Aorta (tissue), 5 donors: ENCODE data around the gene WDR76. TPM values are rescaled to one million over a fixed set of nuclear protein-coding genes. Genes with fewer than 3 reads are reported as not detected.
A peak's percentile ranks its signal among the peaks of the same experiment; 100 is the strongest.

Experiments used
- ATAC-seq: fragments of 200-7000 bp; cut with Tn5 transposase; one replicate; pipeline ENCODE4 v1.9.1; 2022; ENCODE audit warnings: moderate library complexity; ENCODE audit not compliant: low FRiP score
- DNase-seq, 2 donors: peaks; one replicate each; pipeline ENCODE4 v3.0.0-alpha.2; 2020
- H3K27ac ChIP-seq, 2 donors: one replicate each; pipeline ENCODE4 v1.5.1; 2013; ENCODE audit warnings: low read length in 2 of 2, mild to moderate bottlenecking in 2 of 2, moderate library complexity in 2 of 2, control low read depth in 1 of 2, inconsistent platforms in 1 of 2, low read depth in 1 of 2
- H3K27me3 ChIP-seq, 2 donors: one replicate each; pipeline ENCODE4 v1.6.1; 2013; ENCODE audit warnings: control low read depth in 1 of 2, low read length in 1 of 2, mild to moderate bottlenecking in 1 of 2, moderate library complexity in 1 of 2; ENCODE audit not compliant: insufficient read depth in 2 of 2, control insufficient read depth in 1 of 2
- H3K36me3 ChIP-seq, 2 donors: one replicate each; pipeline ENCODE4 v1.6.1; 2013; ENCODE audit warnings: control low read depth in 1 of 2, low read length in 1 of 2, mild to moderate bottlenecking in 1 of 2; ENCODE audit not compliant: insufficient read depth in 2 of 2, control insufficient read depth in 1 of 2
- H3K4me1 ChIP-seq, 2 donors: one replicate each; pipeline ENCODE4 v1.6.1; 2013; ENCODE audit warnings: low read length in 2 of 2, control low read depth in 1 of 2, mild to moderate bottlenecking in 1 of 2, moderate library complexity in 1 of 2; ENCODE audit not compliant: insufficient read depth in 2 of 2, control insufficient read depth in 1 of 2
- H3K4me3 ChIP-seq, 2 donors: one replicate each; pipeline ENCODE4 v1.5.1; 2013; ENCODE audit warnings: low read length in 2 of 2, control low read depth in 1 of 2, mild to moderate bottlenecking in 1 of 2
- H3K9me3 ChIP-seq: one replicate; pipeline ENCODE4 v1.6.1; 2013; ENCODE audit warnings: mild to moderate bottlenecking, low read length; ENCODE audit not compliant: control insufficient read depth
- WGBS, 2 donors: extraction: QIAGEN DNeasy Blood & Tissue Kit; methylation state at CpG; one replicate each; pipeline ENCODE4 v1.1.7; 2013; 5-methylcytosine and 5-hydroxymethylcytosine counted together
- intact Hi-C, 2 donors: fragments of 100-400 bp; cut with DNase I; formaldehyde crosslinking; loops; one replicate each; pipeline versions ENCODE4 v1.14.2 to v1.15.0; 2022
- long read RNA-seq, 2 donors: library from polyadenylated mRNA; unstranded; transcript quantifications; one replicate each; pipeline ENCODE4 v2.0.0, GENCODE V29; 2020 to 2021
- polyA plus RNA-seq, 2 donors: library from polyadenylated mRNA; stranded (reverse); fragments of 200-250 nt; gene quantifications; one replicate each; pipeline ENCODE4 v1.2.3, GENCODE V29; 2013
- total RNA-seq, 2 donors: library from RNA; stranded (reverse); fragmentation: NEBNext Ultra II Directional; extraction: Animal tissue kit (Norgen Biotek cat#: 25700); gene quantifications; one replicate each; pipeline ENCODE4 v1.2.1, GENCODE V29; 2021
- donor health status: healthy with polysubstance abuse.
- donor health status: Bipolar disorder and iron deficiency.
- donor health status: DM: no; HTN: no; CAD: no.
- donor health status: DM: no; HTN: no; CAD: no.
- donor health status: DM: yes; HTN: yes; CAD: no.

Gene WDR76
- total RNA-seq (1 to 10 TPM; 4.8 to 6.5 TPM), polyA plus RNA-seq (1 to 10 TPM; 1.9 to 3.4 TPM)
- long read RNA-seq, donor 1, transcript WDR76-201 (13 exons, 3,978 nt), result major isoform, 7 of 16 reads
- long read RNA-seq, donor 1, partial matches to known transcripts, result 2 of 16 reads
- long read RNA-seq, donor 1, other reads (novel, unspliced or antisense), result 4 of 16 reads
- long read RNA-seq, donor 2, partial matches to known transcripts, result 1 of 2 reads
- long read RNA-seq, donor 2, other reads (novel, unspliced or antisense), result 0 of 2 reads

DNA sequence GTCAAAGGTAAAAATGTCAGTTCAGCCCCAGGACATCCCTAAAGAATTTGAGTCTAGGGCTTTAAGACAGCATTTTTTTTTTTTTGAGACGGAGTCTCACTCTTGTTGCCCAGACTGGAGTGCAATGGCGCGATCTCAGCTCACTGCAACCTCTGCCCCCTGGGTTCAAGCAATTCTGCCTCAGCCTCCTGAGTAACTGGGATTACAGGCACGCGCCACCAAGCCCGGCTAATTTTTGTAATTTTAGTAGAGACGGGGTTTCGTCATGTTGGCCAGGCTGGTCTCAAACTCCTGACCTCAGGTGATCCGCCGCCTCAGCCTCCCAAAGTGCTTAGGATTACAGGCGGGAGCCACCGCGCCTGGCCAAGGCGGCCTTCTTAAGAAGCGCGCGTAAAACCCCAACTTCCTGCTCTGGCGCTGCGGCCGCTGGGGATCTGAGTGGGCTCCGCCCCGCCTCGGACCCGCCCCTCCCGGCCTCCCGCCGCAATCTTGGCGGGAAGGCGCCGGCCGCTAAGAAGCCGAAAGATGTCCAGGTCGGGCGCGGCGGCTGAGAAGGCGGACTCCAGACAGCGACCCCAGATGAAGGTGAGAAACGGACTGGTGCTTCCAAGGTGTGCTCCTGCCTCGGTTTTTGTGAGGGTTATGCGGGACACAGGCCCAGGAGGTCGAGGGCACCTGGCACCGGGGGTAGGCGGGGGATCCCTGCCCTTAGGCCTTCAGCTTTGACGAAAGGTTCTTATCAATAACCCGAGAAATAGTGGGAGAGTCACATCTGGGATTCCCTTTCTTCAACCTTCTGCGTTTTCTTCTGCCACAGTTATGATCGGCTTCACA lies at the start of gene WDR76:
Gene WDR76, plus strand, starts transcription at position 495 of the 834 bp plus-strand sequence. Its CDS starts 31 bp downstream, at position 526.
- Histone ChIP-seq H3K36me3 (no peaks in the 10 kb centered on the region), H3K4me1 (no peaks in the 10 kb centered on the region), H3K9me3 (no peaks in the 10 kb centered on the region), H3K27ac (peak within 1 kb of the TSS in 1 of 2 donors; percentile 15), H3K27me3 (no peaks in the 10 kb centered on the region), H3K4me3 (peak within 1 kb of the TSS; percentile 11 to 21)
- WGBS, 2 donors, result 3 to 4% methylated on average over 48 of the region's 48 CpGs
- intact Hi-C loops, result no loop called here
- ATAC-seq (peak; percentile 88), DNase-seq (peak; percentile 88 to 93)

DNA sequence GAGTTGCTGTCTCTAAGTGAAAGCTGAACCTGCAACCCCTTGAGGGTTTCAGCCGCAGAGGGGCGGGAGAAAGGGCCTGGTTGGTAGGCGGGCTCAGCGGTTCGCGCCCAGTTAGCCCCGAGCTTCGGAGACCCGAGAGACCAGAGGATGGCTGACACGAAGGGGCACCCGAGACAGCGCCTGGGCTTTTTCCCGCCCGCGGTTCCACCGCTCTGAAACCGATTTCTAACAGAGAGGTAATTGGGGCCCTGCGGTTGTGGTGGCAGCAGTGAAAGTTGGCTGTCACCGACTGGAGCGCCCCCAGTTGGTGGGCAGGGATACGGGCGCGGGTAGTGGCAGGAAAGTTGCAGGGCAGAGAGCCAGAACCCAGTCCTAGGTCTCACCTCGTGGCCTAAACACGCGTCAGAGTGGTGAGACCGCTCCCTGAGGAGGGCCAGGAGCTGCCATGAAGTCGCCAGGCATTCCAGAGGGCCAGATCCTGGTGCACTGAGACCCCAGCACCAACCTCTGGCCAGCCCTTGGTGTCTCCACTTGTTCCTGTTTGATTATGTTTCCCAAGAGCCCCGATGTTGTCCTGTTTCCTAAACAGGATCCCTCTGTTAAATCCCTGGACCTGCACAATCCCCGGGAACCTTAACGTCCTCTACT lies 49.4 kb upstream of the WDR76 start:
- ATAC-seq (peak; percentile 90), DNase-seq (peak; percentile 87 to 92)
- Histone ChIP-seq H3K9me3 (no peaks in the 10 kb centered on the region), H3K27me3 (no peaks in the 10 kb centered on the region), H3K36me3 (no peaks in the 10 kb centered on the region), H3K4me1 (no peaks in the 10 kb centered on the region), H3K27ac (peak overlapping the region in 1 of 2 donors; percentile 68), H3K4me3 (peak overlapping the region; percentile 14 to 58)
- 2% methylated on average over 31 of the region's 31 CpGs for WGBS, 2 donors
- intact Hi-C loops, result no loop called here

DNA sequence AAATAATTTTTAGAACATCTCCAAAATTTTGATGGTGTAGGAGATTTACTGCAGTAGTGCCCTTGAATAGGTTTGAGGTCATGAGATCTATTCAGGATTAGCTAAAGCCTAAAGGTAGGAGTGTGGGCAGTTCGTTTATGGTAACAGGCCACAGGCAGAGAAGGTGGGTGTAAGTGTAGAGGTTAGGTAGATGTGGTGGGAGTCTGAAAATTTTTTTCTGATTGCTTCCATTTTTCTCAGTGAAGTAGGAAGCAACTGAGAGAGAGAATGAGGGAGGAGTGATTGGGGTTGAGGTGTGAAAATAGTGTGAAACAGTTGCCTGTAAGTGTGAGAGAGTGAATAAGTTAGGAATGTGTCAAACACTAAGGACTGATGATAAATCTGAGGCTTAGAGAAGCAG lies 47.8 kb upstream of the WDR76 start:
- ATAC-seq (no peak), DNase-seq (no peak)
- no peak overlapping the region for H3K27ac ChIP-seq
- no peaks in the 10 kb centered on the region for H3K27me3 ChIP-seq
- H3K9me3 ChIP-seq, result no peaks in the 10 kb centered on the region
- WGBS, 2 donors, result 85 to 95% methylated on average over 1 of the region's 1 CpG
- intact Hi-C loops, result no loop called here
- no peak overlapping the region for H3K4me3 ChIP-seq
- H3K36me3 ChIP-seq, result no peaks in the 10 kb centered on the region
- no peaks in the 10 kb centered on the region for H3K4me1 ChIP-seq

DNA sequence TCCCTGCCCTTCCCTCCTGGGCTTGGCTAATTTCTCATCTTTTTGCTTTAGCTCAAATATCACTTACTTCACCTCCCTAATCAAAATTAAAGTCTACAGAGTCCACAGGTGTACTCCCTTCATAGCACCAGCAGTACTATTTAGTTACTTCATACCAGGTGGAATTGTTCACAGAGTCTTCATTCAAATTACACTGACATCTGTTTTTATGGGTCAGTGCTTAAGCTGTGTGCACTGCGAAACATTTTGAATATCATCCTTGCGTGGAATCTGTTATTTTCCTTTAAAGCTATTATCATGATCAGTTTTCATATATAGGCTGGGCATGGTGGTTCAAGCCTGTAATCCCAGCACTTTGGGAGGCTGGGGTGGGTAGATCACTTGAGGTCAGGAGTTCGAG lies 37.4 kb upstream of the WDR76 start:
- Histone ChIP-seq H3K27me3 (no peaks in the 10 kb centered on the region), H3K36me3 (no peaks in the 10 kb centered on the region), H3K9me3 (no peaks in the 10 kb centered on the region), H3K4me1 (peaks cover 0 to 9% of the 10 kb centered on the region in 2 donors), H3K27ac (no peak overlapping the region), H3K4me3 (no peak overlapping the region)
- WGBS, 2 donors, result 93 to 97% methylated on average over 3 of the region's 3 CpGs
- intact Hi-C loops, result no loop called here
- DNase-seq, result no peak
- no peak for ATAC-seq

DNA sequence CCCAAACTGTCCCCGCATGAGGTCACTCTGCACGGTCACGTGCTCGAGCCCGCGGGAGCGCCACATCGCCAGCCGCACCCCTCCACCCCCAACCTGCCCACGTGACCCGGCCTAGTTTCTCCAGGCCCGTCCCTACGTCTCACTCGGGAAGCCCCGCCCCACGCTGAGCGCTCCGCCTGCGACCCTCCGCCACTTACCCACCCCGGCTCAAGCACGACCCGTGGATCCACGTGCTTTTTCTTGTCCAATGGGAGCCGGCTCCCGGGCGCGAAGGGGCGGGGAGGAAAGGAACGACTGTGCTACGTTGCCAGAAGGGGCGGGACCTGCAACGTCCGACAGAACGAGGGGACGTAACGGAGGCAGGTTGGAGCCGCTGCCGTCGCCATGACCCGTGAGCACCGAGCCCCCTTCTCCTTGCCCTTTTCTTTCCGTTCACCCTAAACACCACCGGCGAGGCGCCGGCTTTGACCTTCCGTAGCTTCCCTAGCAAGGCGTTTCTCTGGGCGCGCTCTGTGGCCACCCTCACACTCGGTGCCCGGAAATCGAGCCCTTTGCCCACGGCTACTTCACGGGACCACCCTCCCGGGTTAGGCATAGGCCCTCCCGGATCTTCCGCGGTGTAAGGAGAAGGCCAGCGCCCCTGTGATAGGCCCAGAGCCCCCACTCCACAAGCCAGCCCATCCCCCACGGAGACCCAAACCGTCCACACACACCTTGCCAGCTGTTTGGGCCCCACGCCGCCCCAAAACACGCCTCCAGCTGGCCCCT lies 34.6 kb upstream of the WDR76 start, which contains the start of gene SERF2:
Gene SERF2, plus strand, starts transcription at position 328 of the 768 bp plus-strand sequence. Its CDS starts 57 bp downstream, at position 385.
- H3K4me1 ChIP-seq, result peaks cover 0 to 15% of the 10 kb centered on the region in 2 donors
- peak within 1 kb of the TSS; percentile 63 to 72 for H3K27ac ChIP-seq
- 0% methylated on average over 66 of the region's 66 CpGs for WGBS, 2 donors
- intact Hi-C loops, result no loop called here
- H3K36me3 ChIP-seq, result peaks cover 0 to 8% of the 10 kb centered on the region in 2 donors
- DNase-seq (peak; percentile 100), ATAC-seq (peak; percentile 99)
- peak within 1 kb of the TSS; percentile 53 to 60 for H3K4me3 ChIP-seq
- no peaks in the 10 kb centered on the region for H3K9me3 ChIP-seq
- no peaks in the 10 kb centered on the region for H3K27me3 ChIP-seq

DNA sequence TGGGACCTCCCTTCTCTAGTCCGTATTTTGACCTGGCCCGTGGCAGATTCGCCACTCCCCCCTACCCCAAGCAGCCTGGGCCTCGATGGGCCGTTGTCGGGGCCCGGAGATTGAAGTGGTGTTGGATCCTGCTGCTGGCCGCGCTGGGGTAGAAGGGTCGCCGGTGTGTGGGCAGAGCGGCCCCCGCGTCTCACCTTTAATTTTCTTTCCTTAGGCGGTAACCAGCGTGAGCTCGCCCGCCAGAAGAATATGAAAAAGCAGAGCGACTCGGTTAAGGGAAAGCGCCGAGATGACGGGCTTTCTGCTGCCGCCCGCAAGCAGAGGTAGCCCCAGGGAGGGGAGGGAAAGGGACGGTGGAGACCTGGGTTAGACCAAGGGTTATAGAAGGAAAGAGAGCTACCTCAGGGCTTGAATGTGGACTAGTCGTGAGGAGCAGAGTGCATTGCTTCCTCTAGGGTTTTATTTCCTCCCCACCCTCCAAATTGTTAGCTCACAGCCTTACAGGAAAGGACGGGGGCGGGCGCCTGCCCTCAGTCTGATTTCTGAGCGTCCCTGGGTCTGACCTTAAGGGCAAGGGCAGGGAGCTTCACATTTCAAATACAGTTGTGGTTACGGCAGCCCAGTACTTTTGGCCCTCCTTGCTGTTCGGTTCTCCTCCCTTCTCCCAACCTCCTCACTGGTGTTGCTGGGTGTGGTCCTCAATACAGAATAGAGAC lies 33.9 kb upstream of the WDR76 start:
- Histone ChIP-seq H3K36me3 (peaks cover 0 to 8% of the 10 kb centered on the region in 2 donors), H3K4me3 (peak overlapping the region; percentile 36 to 53), H3K27me3 (no peaks in the 10 kb centered on the region), H3K4me1 (peaks cover 0 to 15% of the 10 kb centered on the region in 2 donors), H3K9me3 (no peaks in the 10 kb centered on the region), H3K27ac (peak overlapping the region; percentile 49 to 63)
- peak; percentile 36 for ATAC-seq
- 0 to 1% methylated on average over 33 of the region's 33 CpGs for WGBS, 2 donors
- intact Hi-C loops, result no loop called here
- peak in 1 of 2 donors; percentile 77 for DNase-seq

DNA sequence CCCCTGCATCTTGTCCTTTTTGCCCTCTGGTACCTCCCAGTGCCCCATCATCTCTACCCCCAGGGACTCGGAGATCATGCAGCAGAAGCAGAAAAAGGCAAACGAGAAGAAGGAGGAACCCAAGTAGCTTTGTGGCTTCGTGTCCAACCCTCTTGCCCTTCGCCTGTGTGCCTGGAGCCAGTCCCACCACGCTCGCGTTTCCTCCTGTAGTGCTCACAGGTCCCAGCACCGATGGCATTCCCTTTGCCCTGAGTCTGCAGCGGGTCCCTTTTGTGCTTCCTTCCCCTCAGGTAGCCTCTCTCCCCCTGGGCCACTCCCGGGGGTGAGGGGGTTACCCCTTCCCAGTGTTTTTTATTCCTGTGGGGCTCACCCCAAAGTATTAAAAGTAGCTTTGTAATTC lies 33.2 kb upstream of the WDR76 start:
- Histone ChIP-seq H3K36me3 (peaks cover 0 to 8% of the 10 kb centered on the region in 2 donors), H3K27me3 (no peaks in the 10 kb centered on the region), H3K4me1 (peaks cover 0 to 15% of the 10 kb centered on the region in 2 donors), H3K9me3 (no peaks in the 10 kb centered on the region), H3K4me3 (no peak overlapping the region), H3K27ac (peak overlapping the region in 1 of 2 donors; percentile 49)
- WGBS, 2 donors, result 71 to 72% methylated on average over 10 of the region's 10 CpGs
- ATAC-seq (no peak), DNase-seq (no peak)
- intact Hi-C loops, result no loop called here
